ENCODE data around the gene CACNA2D3.

The CACNA2D3 gene

DNA sequence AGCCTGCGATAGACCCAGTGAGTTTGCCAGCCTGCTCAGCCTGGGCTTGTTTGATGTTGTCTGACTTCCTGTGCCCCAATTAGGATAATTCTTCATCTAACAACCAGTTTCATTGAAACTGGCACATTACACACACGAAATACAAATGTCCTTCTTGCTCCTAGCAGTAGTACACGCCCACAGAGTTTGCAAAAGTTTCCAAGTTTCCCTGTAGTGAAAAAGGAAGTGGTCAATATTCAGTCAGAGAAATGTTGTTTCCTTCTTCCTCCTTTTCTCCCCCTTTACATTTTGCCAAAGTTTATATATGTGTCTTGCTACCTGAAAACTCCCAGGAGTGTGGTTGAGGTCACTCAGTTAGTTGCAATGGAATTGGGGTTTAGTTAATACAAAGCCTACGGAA lies 863.9 kb downstream of the CACNA2D3 start:
- no peak overlapping the region for H3K4me3 ChIP-seq (ENCODE audit: low read depth, low read length)
- no peak for DNase-seq (ENCODE audit: low read depth)
- TF ChIP-seq CTCF (IDR thresholded peaks at IDR 0.05; ENCODE audit: insufficient read depth, low read depth, low read length, missing control alignments), result no peak

DNA sequence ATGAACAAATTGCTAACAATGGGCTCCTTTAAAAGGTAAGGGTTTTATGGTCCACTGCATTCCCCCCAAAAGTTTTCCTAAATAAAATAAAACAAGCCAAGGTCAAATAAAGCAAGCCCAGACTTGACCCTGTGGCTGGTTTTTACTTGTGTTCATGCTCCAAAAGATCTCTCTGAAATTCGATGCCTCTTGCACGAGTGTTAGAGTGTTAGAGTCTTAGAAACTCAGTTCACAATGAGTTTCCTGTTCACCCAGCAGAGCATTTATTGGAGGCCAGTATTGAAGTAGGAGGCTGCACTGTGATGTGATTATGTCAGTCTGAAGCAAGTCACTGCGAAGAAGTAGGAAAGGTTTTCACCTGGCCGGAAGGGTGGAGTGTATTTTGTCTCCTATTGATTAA lies 865.4 kb downstream of the CACNA2D3 start:
- no peak for TF ChIP-seq CTCF (IDR thresholded peaks at IDR 0.05; ENCODE audit: insufficient read depth, low read depth, low read length, missing control alignments)
- no peak overlapping the region for H3K4me3 ChIP-seq (ENCODE audit: low read depth, low read length)
- no peak for DNase-seq (ENCODE audit: low read depth)

- no peak overlapping the region for H3K4me3 ChIP-seq (ENCODE audit: low read depth, low read length)
- DNase-seq (ENCODE audit: low read depth), result no peak
- no peak for TF ChIP-seq CTCF (IDR thresholded peaks at IDR 0.05; ENCODE audit: insufficient read depth, low read depth, low read length, missing control alignments)
These were observed 866.0 kb downstream of the CACNA2D3 start for GRCh38 chr3:54988302-54988837.

DNA sequence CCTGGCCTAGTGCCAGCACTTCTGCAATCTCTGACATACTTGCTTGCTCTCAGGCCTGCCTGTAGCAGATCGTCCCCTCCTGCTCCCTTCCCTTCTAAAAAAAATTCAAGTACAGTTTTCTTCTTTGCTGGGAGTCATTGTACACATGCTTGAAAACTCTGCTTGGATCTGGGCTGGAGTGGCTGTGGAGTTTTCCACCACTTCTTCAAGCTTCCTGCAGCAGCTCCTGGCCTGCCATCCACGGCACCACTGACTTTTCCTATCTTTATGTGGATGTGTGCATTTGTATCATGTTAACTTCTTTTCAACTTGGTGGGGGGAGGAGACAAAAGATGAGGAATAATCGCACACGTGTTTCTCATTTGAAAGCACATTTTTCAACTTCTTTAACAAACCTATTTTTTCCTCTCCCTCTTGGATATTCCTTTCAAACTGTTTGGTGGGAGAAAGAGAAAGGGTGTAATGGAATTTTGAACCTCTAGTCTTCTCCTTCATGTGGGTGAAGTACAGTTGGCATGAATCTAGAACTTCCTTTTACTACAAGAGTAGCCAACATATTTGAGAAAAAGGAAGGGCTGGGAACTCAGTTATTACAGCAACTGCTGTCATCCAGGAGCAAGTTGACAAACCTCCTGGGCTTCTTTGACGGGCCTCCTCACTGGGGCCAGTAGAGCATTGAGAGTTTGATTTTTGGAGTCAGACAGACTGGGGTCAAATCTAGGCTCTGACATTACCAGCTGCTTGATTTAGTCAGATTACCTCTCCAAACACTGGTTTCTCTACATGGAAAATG lies 866.7 kb downstream of the CACNA2D3 start:
- no peak overlapping the region for H3K4me3 ChIP-seq (ENCODE audit: low read depth, low read length)
- DNase-seq (ENCODE audit: low read depth), result no peak
- no peak for TF ChIP-seq CTCF (IDR thresholded peaks at IDR 0.05; ENCODE audit: insufficient read depth, low read depth, low read length, missing control alignments)

- no peak for DNase-seq (ENCODE audit: low read depth)
- H3K4me3 ChIP-seq (ENCODE audit: low read depth, low read length), result no peak overlapping the region
- TF ChIP-seq CTCF (IDR thresholded peaks at IDR 0.05; ENCODE audit: insufficient read depth, low read depth, low read length, missing control alignments), result no peak
These were observed 871.8 kb downstream of the CACNA2D3 start for GRCh38 chr3:54994111-54994513.

DNA sequence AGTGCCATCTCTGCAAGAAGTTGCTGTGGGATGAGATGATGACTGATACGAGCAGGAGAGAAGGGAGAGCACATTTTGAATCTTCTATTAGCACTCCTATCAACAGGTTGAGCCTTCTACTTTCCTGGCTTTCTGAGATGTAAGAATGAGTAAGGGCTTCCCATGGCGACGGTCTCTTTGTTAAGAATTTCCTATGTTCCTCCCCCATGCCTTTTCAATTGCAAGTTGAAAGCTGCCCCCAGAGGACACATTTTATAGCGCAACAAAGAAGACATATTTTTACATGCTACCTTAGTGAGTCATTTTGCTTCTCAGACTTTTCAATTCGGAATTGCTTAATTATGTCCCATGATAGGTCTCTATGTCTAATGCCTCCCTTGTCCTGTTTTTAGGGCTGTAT lies 876.8 kb downstream of the CACNA2D3 start:
- no peak for DNase-seq (ENCODE audit: low read depth)
- TF ChIP-seq CTCF (IDR thresholded peaks at IDR 0.05; ENCODE audit: insufficient read depth, low read depth, low read length, missing control alignments), result peak; percentile 1
- no peak overlapping the region for H3K4me3 ChIP-seq (ENCODE audit: low read depth, low read length)

GRCh38 chr3:54999811-55000210 lies 877.5 kb downstream of the CACNA2D3 start:
- no peak for DNase-seq (ENCODE audit: low read depth)
- no peak for TF ChIP-seq CTCF (IDR thresholded peaks at IDR 0.05; ENCODE audit: insufficient read depth, low read depth, low read length, missing control alignments)
- no peak overlapping the region for H3K4me3 ChIP-seq (ENCODE audit: low read depth, low read length)
